Tibial nerve (tissue), 4 donors: ENCODE data around the gene IVD. TPM values are rescaled to one million over a fixed set of nuclear protein-coding genes. Genes with fewer than 3 reads are reported as not detected.

Experiments
- DNase-seq, 2 donors: peaks; one replicate each; pipeline ENCODE4 v3.0.0-alpha.2; 2019; ENCODE audit warnings: low spot score in 2 of 2
- H3K27ac ChIP-seq, 4 donors: fragments of 200-600 bp; sonication (generic) in 3 of 4; one replicate each; pipeline ENCODE4 v1.5.1; 2017 to 2019; ENCODE audit warnings: mild to moderate bottlenecking in 1 of 4
- H3K27me3 ChIP-seq, 2 donors: fragments of 200-600 bp; sonication (generic) in 1 of 2; one replicate each; pipeline versions ENCODE4 v1.5.1 to v1.6.0; 2017 to 2019
- H3K36me3 ChIP-seq, 3 donors: fragments of 200-600 bp; sonication (generic); one replicate each; pipeline ENCODE4 v1.5.1; 2018 to 2019
- H3K4me1 ChIP-seq, 4 donors: fragments of 200-600 bp; sonication (generic) in 3 of 4; one replicate each; pipeline ENCODE4 v1.5.1; 2017 to 2019
- H3K4me3 ChIP-seq, 4 donors: fragments of 200-600 bp; sonication (generic) in 3 of 4; one replicate each; pipeline ENCODE4 v1.5.1; 2017 to 2019; ENCODE audit warnings: mild to moderate bottlenecking in 1 of 4, moderate library complexity in 1 of 4
- H3K9me3 ChIP-seq, 4 donors: fragments of 200-600 bp; sonication (generic) in 3 of 4; one replicate each; pipeline ENCODE4 v1.5.1; 2017 to 2019
- CTCF ChIP-seq, 5 experiments: fragments of 200-600 bp in 3 of 5; fragments of 450-650 bp in 2 of 5; sonication (generic) in 3 of 5; IDR thresholded peaks; one replicate each; pipeline ENCODE4 v1.5.1; 2016 to 2019; ENCODE audit warnings: antibody characterized with exemption in 5 of 5, mild to moderate bottlenecking in 3 of 5, moderate library complexity in 2 of 5
- EP300 ChIP-seq, 2 donors: sonication (generic); formaldehyde crosslinking; IDR thresholded peaks; one replicate each; pipeline ENCODE4 v1.6.1; 2017; ENCODE audit warnings: antibody characterized with exemption in 2 of 2, mild to moderate bottlenecking in 1 of 2
- POLR2A ChIP-seq, 2 donors: fragments of 450-650 bp; IDR thresholded peaks; one replicate each; pipeline ENCODE4 v1.6.1; 2017; ENCODE audit warnings: antibody characterized with exemption in 2 of 2, mild to moderate bottlenecking in 2 of 2, moderate library complexity in 2 of 2
- WGBS, 2 donors: methylation state at CpG; one replicate each; pipeline ENCODE4 v1.1.5; 2018; 5-methylcytosine and 5-hydroxymethylcytosine counted together
- total RNA-seq, 4 donors: library from RNA; depleted of rRNA; stranded (reverse); fragments of >200 nt; gene quantifications; one replicate each; pipeline ENCODE4 v1.1.0, GENCODE V29; 2016

The IVD gene
- total RNA-seq, 4 donors from 2014 or later = 62.8 to 88.6 (median 76.7) TPM

GRCh38 chr15:40459391-40460015, 53.9 kb downstream of the IVD start:
- H3K27ac ChIP-seq = no peak overlapping the region
- TF ChIP-seq EP300 (IDR thresholded peaks at IDR 0.05) = no peak
- no peak for TF ChIP-seq CTCF (IDR thresholded peaks at IDR 0.05)
- no peak for TF ChIP-seq POLR2A (IDR thresholded peaks at IDR 0.05)
- no peak overlapping the region for H3K4me3 ChIP-seq
- H3K27me3 ChIP-seq = no peaks in the 10 kb centered on the region
- peaks cover 2 to 65% (median 4%) of the 10 kb centered on the region in 3 donors for H3K36me3 ChIP-seq
- 96 to 100% methylated on average over 14 to 19 of the region's 19 CpGs for WGBS, 2 donors
- peaks cover 0 to 23% (median 11%) of the 10 kb centered on the region in 4 donors for H3K4me1 ChIP-seq
- DNase-seq = no peak
- no peaks in the 10 kb centered on the region for H3K9me3 ChIP-seq

DNA sequence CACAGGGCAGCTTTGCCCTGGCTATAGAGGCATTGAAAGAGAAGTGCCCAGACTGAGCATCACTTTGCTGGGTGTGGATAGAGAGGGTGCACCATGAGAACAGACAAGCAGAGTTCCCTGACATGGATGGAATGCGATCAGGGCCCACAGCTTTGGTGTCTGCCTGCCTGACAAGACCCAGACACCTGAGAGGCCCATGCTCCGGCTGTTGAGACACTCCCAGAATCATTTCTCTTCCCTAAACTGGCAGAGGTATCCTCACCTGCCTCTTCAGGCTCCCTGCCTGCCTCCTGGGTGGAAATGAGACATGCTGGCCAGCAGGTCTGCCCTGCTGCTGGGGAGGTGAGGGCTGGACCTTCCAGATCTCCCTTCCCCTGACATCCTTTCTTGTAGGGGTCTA, 54.8 kb downstream of the IVD start:
- Histone ChIP-seq H3K4me1 (peaks cover 0 to 14% (median 2%) of the 10 kb centered on the region in 4 donors), H3K4me3 (no peak overlapping the region), H3K27ac (no peak overlapping the region), H3K27me3 (no peaks in the 10 kb centered on the region), H3K9me3 (no peaks in the 10 kb centered on the region), H3K36me3 (peaks cover 2 to 74% (median 4%) of the 10 kb centered on the region in 3 donors)
- TF ChIP-seq POLR2A (IDR thresholded peaks at IDR 0.05) (no peak), CTCF (IDR thresholded peaks at IDR 0.05) (no peak), EP300 (IDR thresholded peaks at IDR 0.05) (no peak)
- 95 to 100% methylated on average over 2 of the region's 2 CpGs for WGBS, 2 donors
- no peak for DNase-seq

- Histone ChIP-seq H3K9me3 (no peaks in the 10 kb centered on the region), H3K27me3 (no peaks in the 10 kb centered on the region), H3K36me3 (peaks cover 4 to 89% (median 4%) of the 10 kb centered on the region in 3 donors), H3K4me1 (peaks cover 0 to 3% (median 0%) of the 10 kb centered on the region in 4 donors), H3K27ac (no peak overlapping the region), H3K4me3 (no peak overlapping the region)
- TF ChIP-seq CTCF (IDR thresholded peaks at IDR 0.05) = no peak
- no peak for TF ChIP-seq EP300 (IDR thresholded peaks at IDR 0.05)
- no peak for TF ChIP-seq POLR2A (IDR thresholded peaks at IDR 0.05)
- no peak for DNase-seq
- 94 to 97% methylated on average over 21 of the region's 21 CpGs for WGBS, 2 donors
These were observed 56.4 kb downstream of the IVD start for GRCh38 chr15:40461958-40462357.

GRCh38 chr15:40463279-40463678, 57.7 kb downstream of the IVD start:
- H3K36me3 ChIP-seq = peaks cover 4 to 98% (median 4%) of the 10 kb centered on the region in 3 donors
- H3K4me1 ChIP-seq = peaks cover 0 to 3% (median 0%) of the 10 kb centered on the region in 4 donors
- 70 to 94% methylated on average over 2 of the region's 2 CpGs for WGBS, 2 donors
- TF ChIP-seq CTCF (IDR thresholded peaks at IDR 0.05) (no peak), EP300 (IDR thresholded peaks at IDR 0.05) (no peak), POLR2A (IDR thresholded peaks at IDR 0.05) (no peak)
- no peak overlapping the region for H3K4me3 ChIP-seq
- no peak for DNase-seq
- no peak overlapping the region for H3K27ac ChIP-seq
- H3K9me3 ChIP-seq = no peaks in the 10 kb centered on the region
- no peaks in the 10 kb centered on the region for H3K27me3 ChIP-seq

DNA sequence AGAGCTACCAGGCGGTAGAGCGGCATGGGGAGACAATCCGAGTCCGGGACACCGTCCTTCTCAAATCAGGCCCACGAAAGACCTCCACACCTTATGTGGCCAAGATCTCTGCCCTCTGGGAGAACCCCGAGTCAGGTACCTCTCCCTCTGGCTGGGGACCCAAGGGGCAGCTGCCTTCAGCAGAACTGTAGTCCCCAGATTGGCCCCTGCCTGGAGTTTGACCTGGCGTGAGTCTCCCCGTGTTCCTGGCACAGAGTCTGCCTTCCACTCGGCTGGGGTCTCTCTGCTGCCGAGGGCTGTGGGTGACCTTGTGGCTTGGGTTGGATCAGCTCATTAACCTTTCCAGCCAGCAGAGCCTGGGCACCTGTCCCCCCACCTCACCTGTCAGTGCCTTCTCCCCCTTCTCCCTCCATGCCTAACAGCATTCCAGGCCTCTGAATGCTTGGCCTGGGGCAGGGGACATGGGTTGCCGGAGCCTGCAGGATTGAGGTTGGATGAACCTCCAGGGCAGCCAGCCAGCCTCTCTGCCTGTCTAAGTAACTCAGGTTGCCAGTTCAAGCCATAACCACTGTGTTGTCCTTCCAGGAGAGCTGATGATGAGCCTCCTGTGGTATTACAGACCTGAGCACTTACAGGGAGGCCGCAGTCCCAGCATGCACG, 58.4 kb downstream of the IVD start:
- H3K36me3 ChIP-seq = peaks cover 4 to 96% (median 4%) of the 10 kb centered on the region in 3 donors
- no peak overlapping the region for H3K27ac ChIP-seq
- no peak overlapping the region for H3K4me3 ChIP-seq
- DNase-seq = no peak
- TF ChIP-seq CTCF (IDR thresholded peaks at IDR 0.05) = no peak
- no peak for TF ChIP-seq POLR2A (IDR thresholded peaks at IDR 0.05)
- no peak for TF ChIP-seq EP300 (IDR thresholded peaks at IDR 0.05)
- peaks cover 0 to 3% (median 0%) of the 10 kb centered on the region in 4 donors for H3K4me1 ChIP-seq
- no peaks in the 10 kb centered on the region for H3K27me3 ChIP-seq
- no peaks in the 10 kb centered on the region for H3K9me3 ChIP-seq
- 90 to 92% methylated on average over 13 to 14 of the region's 14 CpGs for WGBS, 2 donors
